A549 (cell line): ENCODE data around the gene SEPTIN12. TPM values are rescaled to one million over a fixed set of nuclear protein-coding genes. Genes with fewer than 3 reads are reported as not detected.

Source experiments
- ATAC-seq, 2 experiments: fragments of 200-7000 bp in 1 of 2; fragments of >200 bp in 1 of 2; cut with Nextera tagmentation in 1 of 2; cut with Tn5 transposase in 1 of 2; 3 replicates each; pipeline versions ENCODE4 v1.8.0 to v1.9.1; 2018 to 2020; ENCODE audit warnings: mild to moderate bottlenecking in 1 of 2, moderate library complexity in 1 of 2
- CTCF ChIA-PET: fragments of 300-600 bp; sonication (Branson Sonifier 250); formaldehyde crosslinking; extraction: SDS; loops from one replicate; lab custom pipeline; 2021; ENCODE audit warnings: antibody characterized with exemption, inconsistent platforms; lab: Yijun Ruan, JAX
- POLR2A ChIA-PET: fragments of 350-600 bp; formaldehyde crosslinking; extraction: SDS; loops from one replicate; lab custom pipeline; 2021; ENCODE audit warnings: antibody characterized with exemption, inconsistent platforms; lab: Yijun Ruan, JAX
- DNase-seq, 2 experiments: peaks; one replicate each; pipeline versions ENCODE4 v3.0.0 to v3.0.0-alpha.2; 2011 to 2016; ENCODE audit warnings: low read depth in 1 of 2, low spot score in 1 of 2
- FAIRE-seq: peaks from 2 replicates; lab custom pipeline; 2011; peaks lifted over from hg19 to GRCh38; lab: Jason Lieb, UNC
- H3K27ac ChIP-seq, 2 experiments: fragments of >200 bp; sonication (Bioruptor Twin); formaldehyde crosslinking; 3 replicates each; pipeline ENCODE4 v1.5.1; 2016 to 2017
- H3K4me1 ChIP-seq: fragments of >200 bp; sonication (Bioruptor Twin); formaldehyde crosslinking; 3 replicates; pipeline ENCODE4 v1.6.1; 2016
- H3K4me2 ChIP-seq: fragments of >200 bp; sonication (Bioruptor Twin); formaldehyde crosslinking; 3 replicates; pipeline ENCODE4 v1.6.1; 2016
- H3K4me3 ChIP-seq: fragments of >200 bp; sonication (Bioruptor Twin); formaldehyde crosslinking; 3 replicates; pipeline ENCODE4 v1.5.1; 2016
- H3K9me3 ChIP-seq: fragments of >200 bp; sonication (Bioruptor Twin); formaldehyde crosslinking; 3 replicates; pipeline ENCODE4 v1.6.1; 2016
- CBX2 ChIP-seq: fragments of 200-600 bp; sonication (generic); IDR thresholded peaks from 2 replicates; pipeline ENCODE4 v1.6.1; 2016; ENCODE audit warnings: low read depth, mild to moderate bottlenecking, borderline replicate concordance
- CBX8 ChIP-seq: fragments of 200-600 bp; sonication (generic); IDR thresholded peaks from 2 replicates; pipeline ENCODE4 v1.6.1; 2016
- CHD2 ChIP-seq: fragments of 150-350 bp; IDR thresholded peaks from 2 replicates; pipeline ENCODE4 v1.6.1; 2014; ENCODE audit warnings: low read length; ENCODE audit not compliant: partially characterized antibody
- E2F6 ChIP-seq: IDR thresholded peaks from 2 replicates; pipeline ENCODE4 v1.6.1; 2012; ENCODE audit warnings: low read depth, borderline replicate concordance
- EHF ChIP-seq: fragments of 250-450 bp; sonication (Bioruptor Pico); IDR thresholded peaks from 2 replicates; pipeline ENCODE4 v1.5.0; 2020; ENCODE audit warnings: mild to moderate bottlenecking
- ESRRA ChIP-seq: fragments of 150-350 bp; IDR thresholded peaks from 2 replicates; pipeline ENCODE4 v1.6.1; 2014; ENCODE audit warnings: mild to moderate bottlenecking, low read length, borderline replicate concordance
- FOSL2 ChIP-seq, 2 experiments: fragments of 450-650 bp in 1 of 2; fragments of >200 bp in 1 of 2; sonication (Bioruptor Twin) in 1 of 2; formaldehyde crosslinking; IDR thresholded peaks; 2 replicates each; pipeline versions ENCODE4 v1.5.0 to v1.6.1; 2016 to 2020; ENCODE audit warnings: mild to moderate bottlenecking in 1 of 2, moderate library complexity in 1 of 2
- GATA3 ChIP-seq: IDR thresholded peaks from 2 replicates; pipeline ENCODE4 v1.6.1; 2012; ENCODE audit warnings: borderline replicate concordance
- HEYL ChIP-seq: fragments of 250-450 bp; sonication (Bioruptor Pico); IDR thresholded peaks from 2 replicates; pipeline ENCODE4 v1.8.0; 2021; ENCODE audit warnings: mild to moderate bottlenecking, moderate library complexity
- HOXB13 ChIP-seq: fragments of 250-450 bp; sonication (Bioruptor Pico); IDR thresholded peaks from 2 replicates; pipeline ENCODE4 v1.5.0; 2020; ENCODE audit warnings: low read depth, mild to moderate bottlenecking, moderate library complexity
- HOXB5 ChIP-seq: fragments of 250-450 bp; sonication (Bioruptor Pico); IDR thresholded peaks from 2 replicates; pipeline ENCODE4 v1.5.0; 2020; ENCODE audit warnings: mild to moderate bottlenecking, moderate library complexity
- KDM5A ChIP-seq: fragments of 200-600 bp; sonication (generic); IDR thresholded peaks from 2 replicates; pipeline ENCODE4 v1.6.1; 2016; ENCODE audit warnings: antibody characterized with exemption, mild to moderate bottlenecking
- MAFK ChIP-seq: fragments of 450-650 bp; IDR thresholded peaks from 2 replicates; pipeline ENCODE4 v1.6.1; 2014; ENCODE audit not compliant: partially characterized antibody
- MYC ChIP-seq: IDR thresholded peaks from 2 replicates; pipeline ENCODE4 v1.6.1; 2012; ENCODE audit warnings: mild to moderate bottlenecking, inconsistent platforms, low read length, improper control_type of control experiment, borderline replicate concordance
- NFE2L2 ChIP-seq: fragments of 150-350 bp; conservative IDR thresholded peaks from 2 replicates; pipeline ENCODE4 v1.6.1; 2014; ENCODE audit warnings: low read length
- PHF8 ChIP-seq: fragments of 200-600 bp; sonication (generic); IDR thresholded peaks from 2 replicates; pipeline ENCODE4 v1.6.1; 2016; ENCODE audit warnings: low read depth, mild to moderate bottlenecking, antibody characterized with exemption, moderate library complexity, borderline replicate concordance
- POLR2AphosphoS2 ChIP-seq: conservative IDR thresholded peaks from 2 replicates; pipeline ENCODE4 v1.6.1; 2012; ENCODE audit warnings: low read length, improper control_type of control experiment, inconsistent platforms
- RARB ChIP-seq: fragments of 250-450 bp; sonication (Bioruptor Pico); IDR thresholded peaks from 2 replicates; pipeline ENCODE4 v1.8.0; 2021; ENCODE audit warnings: mild to moderate bottlenecking, moderate library complexity
- RNF2 ChIP-seq: fragments of 200-600 bp; sonication (generic); IDR thresholded peaks from 2 replicates; pipeline ENCODE4 v1.6.1; 2016; ENCODE audit warnings: low read depth, mild to moderate bottlenecking, antibody characterized with exemption, moderate library complexity, borderline replicate concordance
- SREBF2 ChIP-seq: fragments of 450-650 bp; IDR thresholded peaks from 2 replicates; pipeline ENCODE4 v1.6.1; 2014; ENCODE audit warnings: mild to moderate bottlenecking, moderate library complexity
- TFCP2L1 ChIP-seq: fragments of 250-450 bp; sonication (Bioruptor Pico); IDR thresholded peaks from 2 replicates; pipeline ENCODE4 v1.5.0; 2021; ENCODE audit warnings: mild to moderate bottlenecking
- ZC3H11A ChIP-seq: fragments of 450-650 bp; IDR thresholded peaks from 2 replicates; pipeline ENCODE4 v1.6.1; 2014; ENCODE audit warnings: antibody characterized with exemption, mild to moderate bottlenecking
- ZFP36 ChIP-seq: fragments of 450-650 bp; IDR thresholded peaks from 2 replicates; pipeline ENCODE4 v1.6.1; 2014; ENCODE audit warnings: borderline replicate concordance; ENCODE audit not compliant: partially characterized antibody
- whole genome bisulfite sequencing: methylation state at CpG from one replicate; pipeline ENCODE4 v1.1.6; 2017; ENCODE audit errors: missing lambda C conversion rate; 5-methylcytosine and 5-hydroxymethylcytosine counted together
- polyA plus RNA-seq, 4 experiments: library from polyadenylated mRNA; depleted of rRNA in 3 of 4; stranded (reverse); fragments of >200 nt; fragmentation: RNase III in 1 of 4; extraction: RNeasy Plus Mini Kit Qiagen cat#74134 plus additional on column Dnase treatment in 1 of 4; gene quantifications; 2 replicates in 3 of 4; 3 replicates in 1 of 4; pipeline ENCODE4 v1.2.3, GENCODE V29; 2011 to 2017
- TF ChIP-seq, protein P1 (sequence below): fragments of >200 bp; sonication (Bioruptor Twin); formaldehyde crosslinking; IDR thresholded peaks from 3 replicates; pipeline ENCODE4 v1.6.1; 2016
- TF ChIP-seq, protein P2 (sequence below): IDR thresholded peaks from 2 replicates; pipeline ENCODE4 v1.6.1; 2012
- TF ChIP-seq, protein P3 (sequence below): fragments of >200 bp; sonication (Bioruptor Twin); formaldehyde crosslinking; IDR thresholded peaks from 2 replicates; pipeline ENCODE4 v1.6.1; 2016
- TF ChIP-seq, protein P4 (sequence below): fragments of 250-450 bp; sonication (Bioruptor Pico); IDR thresholded peaks from 2 replicates; pipeline ENCODE4 v1.5.0; 2020; ENCODE audit warnings: low read depth, mild to moderate bottlenecking, moderate library complexity

The SEPTIN12 gene
- polyA plus RNA-seq, 2 of the 4 experiments (the other 2 are of a cell fraction): 0.14 TPM; not detected in 1

DNA sequence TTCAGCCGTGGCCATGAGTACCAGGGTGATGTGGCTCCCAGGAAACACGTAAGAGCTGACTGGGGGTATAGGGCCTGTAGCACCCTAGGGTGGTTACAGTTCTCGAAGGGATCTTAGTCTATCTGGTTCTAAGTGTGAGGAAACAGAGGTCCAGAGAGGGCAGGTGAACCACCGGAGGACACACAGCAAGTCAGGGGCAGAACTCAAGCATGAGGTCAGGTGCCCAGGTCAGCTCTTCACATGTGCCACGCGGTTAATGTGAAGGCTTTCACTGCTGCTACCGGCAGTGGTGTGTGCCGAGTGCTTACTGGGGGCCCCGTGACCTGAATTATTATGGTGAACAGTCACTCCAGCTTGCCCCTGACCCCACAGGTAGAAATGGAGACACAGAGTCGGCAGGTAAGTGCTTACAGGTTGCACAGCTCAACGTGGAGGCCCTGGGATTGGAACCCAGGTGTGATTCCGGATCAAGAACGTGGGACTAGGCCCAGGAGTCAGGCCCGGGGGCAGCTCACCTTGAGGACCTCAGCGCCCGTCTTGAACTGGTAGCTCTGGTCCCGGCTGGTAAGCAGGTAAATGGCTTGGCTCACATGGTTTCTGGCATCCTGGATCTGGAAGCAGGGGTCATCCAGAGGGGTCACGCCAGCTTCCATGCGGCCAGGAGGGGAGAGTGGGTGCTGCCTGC is 11.2 kb upstream of the SEPTIN12 start:
- H3K4me1 ChIP-seq: peaks cover 17% of the 10 kb centered on the region
- 86% methylated on average over 19 of the region's 19 CpGs for WGBS
- H3K4me2 ChIP-seq: no peak overlapping the region
- ChIA-PET CTCF (interaction anchor here (1.4 kb wide), 2 partner anchors 10 to 157 kb away, joined by 5 read pairs; no protein-coding TSS in a partner anchor), POLR2A (no interaction called here)
- no peak overlapping the region for H3K27ac ChIP-seq
- no peaks in the 10 kb centered on the region for H3K9me3 ChIP-seq
- TF ChIP-seq, protein P1, sequence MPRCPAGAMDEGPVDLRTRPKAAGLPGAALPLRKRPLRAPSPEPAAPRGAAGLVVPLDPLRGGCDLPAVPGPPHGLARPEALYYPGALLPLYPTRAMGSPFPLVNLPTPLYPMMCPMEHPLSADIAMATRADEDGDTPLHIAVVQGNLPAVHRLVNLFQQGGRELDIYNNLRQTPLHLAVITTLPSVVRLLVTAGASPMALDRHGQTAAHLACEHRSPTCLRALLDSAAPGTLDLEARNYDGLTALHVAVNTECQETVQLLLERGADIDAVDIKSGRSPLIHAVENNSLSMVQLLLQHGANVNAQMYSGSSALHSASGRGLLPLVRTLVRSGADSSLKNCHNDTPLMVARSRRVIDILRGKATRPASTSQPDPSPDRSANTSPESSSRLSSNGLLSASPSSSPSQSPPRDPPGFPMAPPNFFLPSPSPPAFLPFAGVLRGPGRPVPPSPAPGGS: no peak
- TF ChIP-seq, protein P2, sequence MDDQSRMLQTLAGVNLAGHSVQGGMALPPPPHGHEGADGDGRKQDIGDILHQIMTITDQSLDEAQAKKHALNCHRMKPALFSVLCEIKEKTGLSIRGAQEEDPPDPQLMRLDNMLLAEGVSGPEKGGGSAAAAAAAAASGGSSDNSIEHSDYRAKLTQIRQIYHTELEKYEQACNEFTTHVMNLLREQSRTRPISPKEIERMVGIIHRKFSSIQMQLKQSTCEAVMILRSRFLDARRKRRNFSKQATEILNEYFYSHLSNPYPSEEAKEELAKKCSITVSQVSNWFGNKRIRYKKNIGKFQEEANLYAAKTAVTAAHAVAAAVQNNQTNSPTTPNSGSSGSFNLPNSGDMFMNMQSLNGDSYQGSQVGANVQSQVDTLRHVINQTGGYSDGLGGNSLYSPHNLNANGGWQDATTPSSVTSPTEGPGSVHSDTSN: no peak
- peak; percentile 49 for TF ChIP-seq ZFP36
- TF ChIP-seq ESRRA: no peak
- DNase-seq (no peak), ATAC-seq (no peak), FAIRE-seq (no peak)
- H3K4me3 ChIP-seq: no peak overlapping the region

GRCh38 chr16:4798456-4798855 is 10.3 kb upstream of the SEPTIN12 start:
- DNase-seq (no peak), ATAC-seq (no peak), FAIRE-seq (no peak)
- no peak for TF ChIP-seq TFCP2L1 (CRISPR knock-in tag)
- no peak for TF ChIP-seq SREBF2
- TF ChIP-seq, protein P3, sequence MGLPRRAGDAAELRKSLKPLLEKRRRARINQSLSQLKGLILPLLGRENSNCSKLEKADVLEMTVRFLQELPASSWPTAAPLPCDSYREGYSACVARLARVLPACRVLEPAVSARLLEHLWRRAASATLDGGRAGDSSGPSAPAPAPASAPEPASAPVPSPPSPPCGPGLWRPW: no peak
- TF ChIP-seq, protein P4, sequence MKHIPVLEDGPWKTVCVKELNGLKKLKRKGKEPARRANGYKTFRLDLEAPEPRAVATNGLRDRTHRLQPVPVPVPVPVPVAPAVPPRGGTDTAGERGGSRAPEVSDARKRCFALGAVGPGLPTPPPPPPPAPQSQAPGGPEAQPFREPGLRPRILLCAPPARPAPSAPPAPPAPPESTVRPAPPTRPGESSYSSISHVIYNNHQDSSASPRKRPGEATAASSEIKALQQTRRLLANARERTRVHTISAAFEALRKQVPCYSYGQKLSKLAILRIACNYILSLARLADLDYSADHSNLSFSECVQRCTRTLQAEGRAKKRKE (CRISPR knock-in tag): no peak
- no peak for TF ChIP-seq NFE2L2
- TF ChIP-seq HEYL (CRISPR knock-in tag): no peak
- TF ChIP-seq POLR2AphosphoS2: no peak
- no peak for TF ChIP-seq RNF2
- no peak for TF ChIP-seq KDM5A
- no peak for TF ChIP-seq MAFK
- no peak for TF ChIP-seq CBX8
- Histone ChIP-seq H3K4me2 (no peak overlapping the region), H3K4me1 (peaks cover 14% of the 10 kb centered on the region), H3K4me3 (no peak overlapping the region), H3K27ac (no peak overlapping the region), H3K9me3 (no peaks in the 10 kb centered on the region)
- 89% methylated on average over 15 of the region's 16 CpGs for WGBS
- CTCF ChIA-PET: interaction anchor here (1.0 to 1.4 kb wide), 3 partner anchors 11 to 158 kb away, joined by 4 to 5 read pairs (median 5); no protein-coding TSS in a partner anchor
- POLR2A ChIA-PET: no interaction called here

DNA sequence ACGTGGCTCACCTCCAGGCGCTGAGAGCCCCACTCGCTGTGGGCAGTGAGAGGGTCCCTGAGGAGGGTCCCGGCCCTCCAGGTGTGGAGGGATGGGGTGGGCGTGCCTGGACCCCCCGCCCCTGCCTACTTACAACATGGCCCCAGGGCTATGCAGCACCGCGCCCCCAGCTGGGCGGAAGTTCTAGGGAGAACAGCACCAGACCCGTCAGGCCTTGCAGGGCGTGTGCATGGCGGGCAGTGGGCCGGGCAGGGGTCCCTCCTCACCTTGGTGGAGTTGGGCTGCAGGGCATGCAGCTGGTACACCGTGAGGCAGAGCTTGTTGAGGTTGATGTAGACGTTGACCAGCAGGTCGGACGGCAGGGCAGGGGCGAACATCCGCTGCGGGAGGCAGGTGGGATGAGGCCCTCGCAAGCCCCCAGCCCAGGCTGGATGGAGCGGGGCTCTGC is 9.7 kb upstream of the SEPTIN12 start:
- peaks cover 10% of the 10 kb centered on the region for H3K4me1 ChIP-seq
- no peak overlapping the region for H3K4me3 ChIP-seq
- CTCF ChIA-PET: interaction anchor here (1.0 kb wide), 1 partner anchor 12 kb away, joined by 4 read pairs; no protein-coding TSS in a partner anchor
- H3K27ac ChIP-seq: no peak overlapping the region
- DNase-seq: no peak
- POLR2A ChIA-PET: no interaction called here
- H3K9me3 ChIP-seq: no peaks in the 10 kb centered on the region
- no peak for ATAC-seq
- no peak for FAIRE-seq
- 92% methylated on average over 12 of the region's 22 CpGs for WGBS
- no peak overlapping the region for H3K4me2 ChIP-seq
- no peak for TF ChIP-seq E2F6
- TF ChIP-seq HOXB5: no peak
- no peak for TF ChIP-seq GATA3
- no peak for TF ChIP-seq ESRRA
- no peak for TF ChIP-seq ZC3H11A
- no peak for TF ChIP-seq HOXB13
- TF ChIP-seq EHF (CRISPR knock-in tag): no peak
- TF ChIP-seq, protein P1: no peak
- no peak for TF ChIP-seq ZFP36
- no peak for TF ChIP-seq FOSL2 (IDR thresholded peaks at IDR 0.05)
- TF ChIP-seq FOSL2 (CRISPR knock-in tag; IDR thresholded peaks at IDR 0.05): no peak
- no peak for TF ChIP-seq RARB (CRISPR knock-in tag)
- no peak for TF ChIP-seq POLR2AphosphoS2
- no peak for TF ChIP-seq MYC
- no peak for TF ChIP-seq NFE2L2
- TF ChIP-seq CHD2: no peak
- no peak for TF ChIP-seq PHF8
- TF ChIP-seq CBX2: no peak
